ENCODE results near the gene C17orf50.

The C17orf50 gene

DNA sequence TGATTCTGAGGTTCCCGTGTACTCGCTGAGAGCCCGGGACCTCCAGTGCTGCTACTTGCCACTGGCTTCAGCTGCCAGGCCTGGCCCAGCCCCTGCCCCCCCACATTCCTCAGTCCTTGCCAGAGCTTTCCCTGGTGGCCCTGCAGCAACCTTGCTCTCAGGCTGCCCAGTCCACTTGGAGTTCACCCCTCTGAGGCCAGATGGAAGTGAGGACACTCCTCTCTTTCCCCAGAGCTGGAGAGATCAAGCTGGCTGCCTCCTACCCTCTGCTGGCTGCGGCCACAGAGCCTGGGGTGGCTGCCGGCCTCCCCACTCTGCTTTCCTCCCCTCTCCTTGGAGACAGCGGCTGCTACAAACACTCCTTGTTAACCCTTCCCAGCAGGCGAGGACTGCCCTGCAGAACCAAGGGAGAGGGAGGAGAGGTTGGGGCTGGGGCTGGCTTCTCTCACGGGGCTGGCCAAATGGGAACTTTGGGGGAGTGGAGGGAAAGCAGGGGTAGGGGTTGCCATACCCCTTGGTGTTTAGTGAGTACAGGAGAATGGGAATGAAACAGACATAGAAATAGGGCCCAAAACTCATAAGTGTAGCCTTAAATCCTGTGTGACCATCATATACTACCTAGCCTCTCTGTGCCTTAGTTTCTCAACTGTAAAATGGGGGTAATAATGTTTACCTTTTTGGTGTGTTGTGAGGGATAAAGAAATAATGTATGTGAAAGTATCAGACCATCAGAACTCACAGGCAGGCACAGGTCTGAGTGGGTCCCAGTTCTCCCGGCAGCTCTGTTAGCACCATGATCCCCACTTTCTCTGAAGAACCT, 7.5 kb upstream of the C17orf50 start, which contains the start of gene GAS2L2:
Gene GAS2L2 (minus strand): TSS at position 295 of the 820 bp plus-strand sequence. CDS start 389 bp downstream, outside the sequence.
- DNase-seq (ENCODE audit: low spot score) = no peak

DNA sequence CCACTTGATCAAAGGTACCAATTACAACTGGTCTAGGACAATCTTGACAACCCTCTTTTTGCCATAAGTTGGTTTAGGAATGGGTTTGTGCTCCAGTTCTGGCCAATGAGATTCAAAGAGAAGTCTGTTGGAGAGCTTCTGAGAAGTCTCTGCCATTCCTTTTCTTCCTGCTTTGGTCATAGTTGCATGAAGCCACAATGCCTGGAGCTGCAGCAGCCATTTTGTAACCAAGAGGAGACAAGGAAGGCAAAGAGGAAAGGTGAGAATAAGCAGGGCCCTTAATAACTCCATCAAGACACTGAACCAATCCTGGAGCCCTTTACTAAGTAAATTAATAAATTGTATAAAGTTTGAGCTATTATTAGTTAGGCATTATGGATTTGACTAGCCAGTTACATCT, 3.4 kb upstream of the C17orf50 start:
- DNase-seq (ENCODE audit: low spot score) = no peak

- no peak for DNase-seq (ENCODE audit: low spot score)
Observed at GRCh38 chr17:35761601-35762000, 914 bp downstream of the C17orf50 start.

DNA sequence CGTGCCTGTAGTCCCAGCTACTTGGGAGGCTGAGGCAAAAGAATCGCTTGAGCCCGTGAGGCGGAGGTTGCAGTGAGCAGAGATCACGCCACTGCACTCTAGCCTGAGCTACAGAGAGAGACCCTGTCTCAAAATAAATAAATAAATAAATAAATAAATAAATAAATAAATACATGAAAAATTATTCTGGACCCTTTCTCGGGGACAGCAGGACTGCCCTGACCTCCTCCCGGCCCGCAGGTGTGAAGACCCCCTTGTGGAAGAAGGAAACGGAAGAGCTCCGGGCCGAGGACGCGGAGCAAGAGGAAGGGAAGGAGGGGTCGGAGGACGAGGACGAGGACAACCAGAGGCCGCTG, 3.1 kb downstream of the C17orf50 start:
- no peak for DNase-seq (ENCODE audit: low spot score)

- peak; percentile 84 for DNase-seq (ENCODE audit: low spot score)
Observed at GRCh38 chr17:35764123-35764991, 3.7 kb downstream of the C17orf50 start.

DNA sequence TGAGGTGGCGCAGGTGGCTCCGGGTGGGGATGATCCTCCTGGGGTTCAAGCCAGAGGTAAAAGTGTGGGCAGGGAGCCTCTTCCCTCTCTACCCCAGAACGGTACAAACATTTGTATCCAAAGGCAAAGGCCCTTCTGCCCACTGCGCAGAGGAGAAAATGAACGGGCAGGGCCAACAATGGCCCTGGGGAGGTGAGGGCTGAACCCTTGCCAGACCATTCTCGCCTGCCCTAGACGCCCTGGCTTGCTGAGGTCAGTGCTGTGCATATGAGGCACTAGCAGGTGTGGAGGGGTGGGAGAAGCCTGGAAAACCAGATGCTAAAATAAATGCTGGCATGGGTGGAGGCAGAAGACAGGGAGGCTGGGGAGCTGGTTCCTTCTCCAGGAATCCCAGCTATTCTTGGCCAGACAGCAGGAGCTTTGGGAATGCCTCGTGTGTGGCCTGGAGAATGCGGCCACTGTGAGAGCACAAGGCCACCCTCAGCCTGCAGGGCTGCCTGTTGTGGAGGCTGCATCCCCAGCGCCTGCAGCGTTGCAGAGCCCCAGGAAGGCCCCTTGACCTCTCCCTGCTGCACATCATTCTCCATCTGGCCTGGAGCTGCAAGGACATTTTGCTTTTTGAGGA, 4.5 kb downstream of the C17orf50 start:
- DNase-seq (ENCODE audit: low spot score) = no peak

- no peak for DNase-seq (ENCODE audit: low spot score)
Observed at GRCh38 chr17:35765756-35766488, 5.2 kb downstream of the C17orf50 start.

DNA sequence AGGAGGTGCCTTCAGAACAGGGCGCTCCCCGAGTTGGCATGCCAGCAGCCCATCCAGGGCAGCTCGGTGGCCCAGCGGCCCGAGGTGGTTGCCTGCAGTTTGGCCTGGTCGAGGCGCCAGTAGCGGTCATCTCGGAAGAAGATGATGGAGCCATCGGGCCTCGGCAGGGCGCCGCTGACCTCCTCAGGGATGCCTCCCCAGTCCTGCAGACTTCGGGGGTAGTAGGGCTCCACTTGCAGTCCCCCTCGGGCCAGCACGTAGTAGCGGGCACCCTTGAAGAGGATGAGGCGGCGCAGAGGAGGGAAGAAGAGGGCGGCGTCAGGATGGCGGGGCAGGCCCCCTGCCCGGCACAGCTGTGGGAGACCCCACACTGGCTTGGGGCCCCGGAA, 5.8 kb downstream of the C17orf50 start:
- DNase-seq (ENCODE audit: low spot score) = no peak

GRCh38 chr17:35766903-35767510, 6.3 kb downstream of the C17orf50 start:
- peak; percentile 36 for DNase-seq (ENCODE audit: low spot score)

GRCh38 chr17:35768797-35769196, 8.1 kb downstream of the C17orf50 start:
- no peak for DNase-seq (ENCODE audit: low spot score)

GRCh38 chr17:35769895-35770486, 9.3 kb downstream of the C17orf50 start:
- no peak for DNase-seq (ENCODE audit: low spot score)

DNA sequence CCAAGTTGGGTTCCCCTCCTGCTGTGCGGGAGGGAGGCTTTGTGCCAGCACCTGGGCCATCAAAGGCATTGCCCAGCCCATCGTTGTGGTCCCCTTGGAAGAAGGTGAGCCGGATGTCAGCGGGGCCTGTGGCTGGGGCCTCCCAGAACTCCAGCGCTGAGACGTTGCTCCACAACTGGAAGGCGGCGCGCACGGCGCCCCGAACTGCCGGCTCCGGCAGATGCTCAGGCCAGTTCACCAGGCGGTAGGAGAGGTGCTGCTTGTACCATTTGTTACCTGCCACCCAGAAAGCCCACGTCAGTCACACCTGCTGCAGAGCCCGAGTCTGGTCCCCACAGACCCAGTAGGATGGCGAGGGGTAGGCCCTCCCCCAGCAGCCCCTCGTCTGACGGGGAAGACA, 12.4 kb downstream of the C17orf50 start:
- no peak for DNase-seq (ENCODE audit: low spot score)

DNA sequence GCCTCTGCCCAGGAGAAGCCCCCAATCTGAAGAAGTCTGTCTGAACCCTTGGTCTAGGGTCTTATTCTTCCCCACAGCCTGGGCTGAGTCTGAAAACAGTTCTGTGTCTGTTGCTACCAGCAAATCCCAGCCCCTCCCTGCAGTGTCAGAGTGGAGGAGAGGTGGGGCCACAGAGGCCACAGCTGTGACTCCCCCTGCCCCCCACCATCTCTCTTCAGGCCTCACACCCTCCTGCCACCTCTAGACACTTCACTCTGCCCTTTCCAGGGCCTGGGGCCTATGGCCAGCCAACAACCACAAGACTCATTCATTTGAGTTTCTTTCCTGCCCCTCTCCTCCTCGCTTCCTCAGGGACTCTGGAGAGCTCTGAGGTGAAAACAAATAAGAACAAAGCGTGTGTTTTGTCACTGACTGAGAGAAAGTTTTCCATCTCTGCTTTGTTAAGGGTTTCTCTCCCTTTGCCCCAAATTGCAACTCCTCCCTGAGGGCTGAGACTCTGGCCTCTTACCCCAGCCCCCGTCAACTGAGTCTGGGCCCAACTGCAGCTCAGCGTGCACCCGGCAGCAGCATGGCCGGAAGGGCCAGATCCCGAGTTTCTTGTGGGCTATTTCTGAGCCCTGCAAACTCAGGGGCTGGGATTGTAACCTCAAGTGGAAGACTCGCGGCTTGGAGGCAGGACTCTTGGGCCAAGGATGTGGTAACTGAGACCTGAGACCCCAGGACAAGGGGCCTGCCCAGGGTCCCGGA, 13.2 kb downstream of the C17orf50 start:
- no peak for DNase-seq (ENCODE audit: low spot score)

GRCh38 chr17:35774499-35774898, 13.8 kb downstream of the C17orf50 start:
- DNase-seq (ENCODE audit: low spot score) = no peak

DNA sequence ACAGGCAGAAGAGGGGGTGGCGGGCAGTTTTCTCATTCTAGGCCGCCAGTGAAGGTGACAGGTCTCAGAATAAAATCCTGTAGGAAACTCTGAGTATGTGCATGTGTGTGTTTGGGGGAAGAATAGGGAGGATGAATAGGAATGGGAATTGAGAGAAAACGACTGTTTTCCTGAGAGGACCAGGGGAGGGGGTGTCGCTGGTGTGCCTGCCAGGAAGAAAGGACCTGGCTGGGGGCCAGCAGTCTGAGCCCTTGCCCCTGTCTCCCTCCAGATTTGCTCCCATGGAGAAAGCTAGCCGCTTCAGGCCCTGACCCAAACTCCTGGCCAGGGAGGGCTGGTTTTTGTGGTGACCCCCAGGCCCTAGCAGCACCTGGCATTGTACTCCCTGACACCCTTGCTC, 14.4 kb downstream of the C17orf50 start:
- DNase-seq (ENCODE audit: low spot score) = no peak

DNA sequence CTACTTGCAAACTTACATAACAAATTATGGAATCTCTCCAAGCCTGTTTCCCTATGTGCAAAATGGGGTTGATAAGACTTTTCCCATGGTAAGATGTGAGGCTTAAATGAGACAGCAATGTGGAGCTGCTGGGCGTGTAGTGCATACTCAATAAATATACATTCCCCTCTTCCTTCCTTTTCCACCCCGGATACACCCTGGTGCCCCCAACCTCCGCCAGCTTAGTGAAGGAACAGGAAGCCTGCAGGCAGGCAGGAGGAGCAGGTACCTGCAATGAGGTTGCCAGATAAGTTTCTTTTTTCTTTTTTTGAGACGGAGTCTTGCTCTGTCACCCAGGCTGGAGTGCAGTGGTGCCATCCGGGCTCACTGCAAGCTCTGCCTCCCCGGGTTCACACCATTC, 14.9 kb downstream of the C17orf50 start:
- DNase-seq (ENCODE audit: low spot score) = no peak

DNA sequence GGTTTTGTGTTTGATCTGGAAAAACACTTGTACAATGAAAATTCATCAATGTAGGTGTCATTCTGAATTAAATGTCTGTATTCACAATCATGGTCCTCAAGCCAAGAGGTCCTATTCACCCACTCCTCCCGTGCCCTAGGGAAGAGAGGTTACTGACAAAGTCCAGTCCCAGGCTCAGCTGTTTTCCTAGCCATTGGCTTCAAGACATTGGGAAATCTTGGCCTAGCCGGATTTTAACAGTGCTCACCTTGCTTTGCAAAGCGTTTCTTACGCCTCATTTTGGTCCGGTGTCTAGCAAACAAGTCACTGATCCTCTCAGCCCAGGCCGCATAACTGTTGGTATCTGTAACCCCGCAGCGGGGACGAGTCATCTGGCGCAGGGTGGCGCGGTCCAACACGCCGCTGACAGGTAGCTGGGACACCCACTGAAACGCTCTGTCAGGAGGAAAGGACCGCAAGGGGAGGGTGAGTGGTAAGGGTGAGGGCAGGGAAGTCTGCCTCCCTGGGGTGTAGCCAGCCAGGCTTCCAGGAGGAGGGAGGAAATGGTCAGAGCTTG, 18.0 kb downstream of the C17orf50 start:
- no peak for DNase-seq (ENCODE audit: low spot score)

DNA sequence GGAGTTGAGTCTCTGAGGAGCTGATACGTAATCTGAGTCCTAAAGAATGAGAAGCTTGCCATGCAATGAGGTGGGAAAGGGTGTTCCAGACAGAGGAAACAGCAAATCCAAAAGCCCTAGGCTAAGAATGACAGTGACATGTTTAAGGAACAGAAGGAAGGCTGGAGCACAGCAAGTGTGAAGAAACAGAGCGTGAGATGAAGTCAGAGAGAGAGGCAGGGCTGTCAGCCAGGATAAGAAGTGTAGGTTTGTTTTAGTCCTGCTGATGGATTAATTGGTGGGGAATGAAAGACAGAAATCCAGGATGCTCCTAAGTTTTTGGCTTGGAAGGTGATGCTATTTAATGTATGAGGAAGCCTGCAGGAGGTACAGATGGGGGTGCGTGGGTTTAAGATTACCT, 20.3 kb downstream of the C17orf50 start:
- no peak for DNase-seq (ENCODE audit: low spot score)

- no peak for DNase-seq (ENCODE audit: low spot score)
Observed at GRCh38 chr17:35784895-35785294, 24.2 kb downstream of the C17orf50 start.

GRCh38 chr17:35786941-35787432, 26.3 kb downstream of the C17orf50 start:
- DNase-seq (ENCODE audit: low spot score) = no peak

All from cerebellar cortex (tissue), 1 donor.